Measurements from ENCODE around the gene FCER1G. TPM values are rescaled to one million over a fixed set of nuclear protein-coding genes. Genes with fewer than 3 reads are reported as not detected.

The FCER1G gene
- total and polyA plus RNA-seq, 2 of the 8 experiments (the other 6 are each of a cell fraction or from before 2014, with no cell fraction given), result 1.6 TPM; not detected in 1

GRCh38 chr1:161196521-161197451 is 18.3 kb upstream of the FCER1G start (continued):
- TF ChIP-seq CREB1 (IDR thresholded peaks at IDR 0.05) (no peak), POU5F1 (IDR thresholded peaks at IDR 0.05; ENCODE audit: low read depth, low read length) (no peak), TAF7 (optimal IDR thresholded peaks at IDR 0.05; ENCODE audit: borderline replicate concordance, low read depth, low read length) (no peak), KDM5A (IDR thresholded peaks at IDR 0.05; ENCODE audit: low read length) (no peak), EGR1 (IDR thresholded peaks at IDR 0.05; ENCODE audit: borderline replicate concordance, low read depth, low read length) (no peak), MAX (IDR thresholded peaks at IDR 0.05) (no peak), NANOG (IDR thresholded peaks at IDR 0.05; ENCODE audit: insufficient read depth, low read depth, low read length, poor library complexity, severe bottlenecking) (no peak), ASH2L (IDR thresholded peaks at IDR 0.05; ENCODE audit: low read length) (peak; percentile 61), YY1 (IDR thresholded peaks at IDR 0.05; ENCODE audit: low read depth, low read length) (0 out of 2 replicates have a peak, but pooled peaks have one; percentile 31), CEBPB (IDR thresholded peaks at IDR 0.05; ENCODE audit: low read depth, low read length) (no peak), RBBP5 (IDR thresholded peaks at IDR 0.05; ENCODE audit: borderline replicate concordance, low read depth, low read length) (peak; percentile 57; the same call in 1 of the 2 replicates), RAD21 (IDR thresholded peaks at IDR 0.05 in 1 of 2, conservative IDR thresholded peaks at IDR 0.05 in 1 of 2; ENCODE audit: low read depth in 2 of 2, low read length in 2 of 2) (no peak), KDM1A (IDR thresholded peaks at IDR 0.05; ENCODE audit: borderline replicate concordance, low read length) (no peak)
